ENCODE data around the gene MACROD2. TPM values are rescaled to one million over a fixed set of nuclear protein-coding genes. Genes with fewer than 3 reads are reported as not detected.

MACROD2 gene
- total RNA-seq, 1 donor from 2014 or later, result not detected

DNA sequence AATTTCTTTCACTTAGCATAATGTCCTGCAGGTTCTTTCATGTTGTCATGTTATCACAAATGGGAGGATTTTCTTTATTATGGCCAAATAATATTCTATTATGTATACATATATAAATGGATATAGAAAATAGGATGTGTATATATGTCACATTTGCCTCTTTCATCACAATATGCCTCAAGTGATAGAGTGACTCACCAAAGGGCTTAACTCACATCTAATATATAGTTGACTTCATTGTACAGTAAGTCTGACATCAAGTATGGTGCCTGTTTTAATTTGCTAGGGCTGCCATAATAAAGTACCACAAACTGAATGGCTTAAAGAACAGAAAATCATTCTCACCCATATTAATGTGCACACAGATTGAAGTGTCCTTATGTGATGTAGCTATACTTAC is 778.2 kb downstream of the MACROD2 start:
- Mint-ChIP-seq H3K36me3 (ENCODE audit: low read depth) (no peaks in the 10 kb centered on the region), H3K27ac (no peak overlapping the region), H3K27me3 (ENCODE audit: insufficient read depth) (no peaks in the 10 kb centered on the region), H3K4me3 (no peak overlapping the region), H3K4me1 (ENCODE audit: low read depth) (no peaks in the 10 kb centered on the region), H3K9me3 (peaks cover 14% of the 10 kb centered on the region)
- no peak for DNase-seq (ENCODE audit: low spot score)
- intact Hi-C loops (cut with micrococcal nuclease), result loop anchor here (10.0 kb wide), 1 partner anchor 49 kb away; no protein-coding TSS in a partner anchor

- no peak for DNase-seq (ENCODE audit: low spot score)
- no peaks in the 10 kb centered on the region for H3K4me1 Mint-ChIP-seq (ENCODE audit: low read depth)
- H3K27me3 Mint-ChIP-seq (ENCODE audit: insufficient read depth), result no peaks in the 10 kb centered on the region
- no peak overlapping the region for H3K27ac Mint-ChIP-seq
- intact Hi-C loops (cut with micrococcal nuclease), result loop anchor here (10.0 kb wide), 1 partner anchor 51 kb away; no protein-coding TSS in a partner anchor
- H3K9me3 Mint-ChIP-seq, result peaks cover 16% of the 10 kb centered on the region
- no peaks in the 10 kb centered on the region for H3K36me3 Mint-ChIP-seq (ENCODE audit: low read depth)
- no peak overlapping the region for H3K4me3 Mint-ChIP-seq
Observed at GRCh38 chr20:14775778-14776177, 780.5 kb downstream of the MACROD2 start.

DNA sequence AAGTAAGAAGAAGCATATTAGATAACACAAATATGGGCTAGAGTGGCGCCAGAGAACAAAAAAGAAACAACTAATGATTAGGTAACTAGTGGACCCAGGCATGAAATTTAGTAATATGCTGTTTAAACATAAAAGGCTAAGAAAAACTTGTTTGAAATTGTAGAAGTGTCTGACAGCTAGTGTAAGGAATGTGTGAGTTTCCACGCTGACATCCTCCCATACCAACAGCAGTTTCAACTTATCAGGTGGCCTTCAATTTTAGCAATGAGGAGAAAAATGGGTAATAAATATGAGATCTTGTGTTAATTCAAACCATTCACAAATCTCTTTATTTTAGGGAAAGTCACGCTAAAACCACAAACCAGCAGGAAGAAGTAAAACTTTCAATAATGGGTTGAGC is 782.3 kb downstream of the MACROD2 start:
- intact Hi-C loops (cut with micrococcal nuclease), result loop anchor here (10.0 kb wide), 1 partner anchor 53 kb away; no protein-coding TSS in a partner anchor
- no peak overlapping the region for H3K27ac Mint-ChIP-seq
- H3K9me3 Mint-ChIP-seq, result peaks cover 19% of the 10 kb centered on the region
- no peaks in the 10 kb centered on the region for H3K27me3 Mint-ChIP-seq (ENCODE audit: insufficient read depth)
- H3K4me1 Mint-ChIP-seq (ENCODE audit: low read depth), result no peaks in the 10 kb centered on the region
- H3K4me3 Mint-ChIP-seq, result no peak overlapping the region
- DNase-seq (ENCODE audit: low spot score), result no peak
- no peaks in the 10 kb centered on the region for H3K36me3 Mint-ChIP-seq (ENCODE audit: low read depth)

DNA sequence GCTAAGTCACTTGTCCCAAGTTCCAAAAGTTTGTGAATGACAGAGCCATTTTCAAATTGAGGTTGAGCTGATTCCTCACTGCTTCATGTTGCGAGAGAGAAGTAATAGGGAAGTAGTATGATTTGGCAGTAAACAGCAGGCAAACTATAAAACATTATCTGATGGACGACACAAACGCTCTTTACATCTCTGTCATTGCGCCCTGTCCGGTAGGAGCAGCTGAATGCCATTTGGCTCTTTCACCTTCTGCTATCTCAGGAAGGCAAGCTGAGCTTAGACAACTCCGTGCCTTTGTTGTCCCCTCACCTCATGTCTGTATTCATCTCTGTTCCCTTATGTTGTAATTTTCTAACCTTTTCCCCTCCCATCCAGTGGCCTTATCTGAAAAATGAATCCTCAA is 782.8 kb downstream of the MACROD2 start:
- H3K36me3 Mint-ChIP-seq (ENCODE audit: low read depth), result no peaks in the 10 kb centered on the region
- H3K4me3 Mint-ChIP-seq, result no peak overlapping the region
- H3K27me3 Mint-ChIP-seq (ENCODE audit: insufficient read depth), result no peaks in the 10 kb centered on the region
- no peak for DNase-seq (ENCODE audit: low spot score)
- H3K9me3 Mint-ChIP-seq, result peaks cover 21% of the 10 kb centered on the region
- no peak overlapping the region for H3K27ac Mint-ChIP-seq
- no peaks in the 10 kb centered on the region for H3K4me1 Mint-ChIP-seq (ENCODE audit: low read depth)
- intact Hi-C loops (cut with micrococcal nuclease), result loop anchor here (10.0 kb wide), 1 partner anchor 53 kb away; no protein-coding TSS in a partner anchor

DNA sequence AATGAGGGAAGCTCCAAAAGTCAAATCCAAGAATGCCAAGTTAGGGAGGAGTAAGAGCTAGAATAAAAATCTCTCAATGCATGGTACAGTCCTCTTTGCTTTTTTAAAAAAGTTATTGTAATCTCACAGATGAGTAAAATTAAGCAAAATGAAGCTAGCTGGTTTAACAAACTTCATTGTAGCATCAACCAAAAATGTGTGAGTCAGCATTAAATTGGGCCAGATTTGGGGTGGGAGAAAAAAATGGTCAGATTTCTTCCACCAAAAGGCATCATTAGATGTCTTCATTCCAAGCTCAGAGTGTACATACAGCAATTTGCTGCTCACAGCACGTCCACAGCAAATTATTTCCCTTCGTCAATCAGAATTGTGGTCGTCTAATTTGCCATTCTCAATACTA is 783.6 kb downstream of the MACROD2 start:
- DNase-seq (ENCODE audit: low spot score), result no peak
- Mint-ChIP-seq H3K4me1 (ENCODE audit: low read depth) (no peaks in the 10 kb centered on the region), H3K27me3 (ENCODE audit: insufficient read depth) (no peaks in the 10 kb centered on the region), H3K4me3 (no peak overlapping the region), H3K27ac (no peak overlapping the region), H3K9me3 (peaks cover 21% of the 10 kb centered on the region), H3K36me3 (ENCODE audit: low read depth) (no peaks in the 10 kb centered on the region)
- intact Hi-C loops (cut with micrococcal nuclease), result loop anchor here (10.0 kb wide), 1 partner anchor 54 kb away; no protein-coding TSS in a partner anchor

DNA sequence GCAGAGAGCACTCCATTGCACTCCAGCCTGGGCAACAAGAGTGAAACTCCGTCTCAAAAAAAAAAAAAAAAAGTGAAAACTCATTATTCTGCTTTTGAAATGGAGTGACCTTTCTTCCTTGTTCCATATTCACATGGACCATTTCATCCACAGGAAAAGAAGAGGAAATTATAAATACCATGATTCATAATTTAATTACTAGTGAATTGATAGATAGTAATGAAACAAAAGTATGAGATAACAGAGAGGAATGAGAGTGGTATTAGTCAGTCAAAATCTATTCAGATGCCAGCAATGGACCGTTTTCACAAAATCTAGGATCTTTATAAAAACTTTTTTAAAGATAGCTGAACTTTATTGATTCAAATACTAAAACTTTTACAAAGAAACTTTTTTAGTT is 785.2 kb downstream of the MACROD2 start:
- H3K27ac Mint-ChIP-seq, result no peak overlapping the region

DNA sequence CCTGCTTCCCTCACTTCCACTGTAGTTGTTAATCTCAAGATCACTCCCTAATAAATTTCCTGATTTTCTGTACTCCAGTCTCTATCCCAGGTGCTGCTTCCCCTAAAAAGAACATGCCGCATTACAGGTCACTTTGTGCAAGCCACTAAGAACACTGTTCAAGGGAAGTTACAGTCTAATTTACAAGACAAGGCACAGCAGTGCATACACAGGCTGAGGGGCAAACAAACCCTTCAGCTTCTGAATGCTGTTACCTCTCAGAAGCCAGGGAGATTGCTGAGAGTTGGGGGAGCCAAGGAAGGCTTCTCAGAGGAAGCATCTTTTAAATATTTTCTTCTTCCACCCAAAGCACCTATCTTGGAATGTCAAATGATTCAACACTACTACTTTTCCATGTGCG is 787.4 kb downstream of the MACROD2 start:
- H3K4me1 Mint-ChIP-seq (ENCODE audit: low read depth), result no peaks in the 10 kb centered on the region
- peaks cover 22% of the 10 kb centered on the region for H3K9me3 Mint-ChIP-seq
- DNase-seq (ENCODE audit: low spot score), result no peak
- no peaks in the 10 kb centered on the region for H3K36me3 Mint-ChIP-seq (ENCODE audit: low read depth)
- no peak overlapping the region for H3K27ac Mint-ChIP-seq
- intact Hi-C loops (cut with micrococcal nuclease), result no loop called here
- no peak overlapping the region for H3K4me3 Mint-ChIP-seq
- H3K27me3 Mint-ChIP-seq (ENCODE audit: insufficient read depth), result no peaks in the 10 kb centered on the region

More for the DNA sequence above, 785.2 kb downstream of the MACROD2 start:
- no peaks in the 10 kb centered on the region for H3K36me3 Mint-ChIP-seq (ENCODE audit: low read depth)
- H3K4me3 Mint-ChIP-seq, result no peak overlapping the region
- DNase-seq (ENCODE audit: low spot score), result no peak
- intact Hi-C loops (cut with micrococcal nuclease), result no loop called here
- H3K27me3 Mint-ChIP-seq (ENCODE audit: insufficient read depth), result no peaks in the 10 kb centered on the region
- H3K9me3 Mint-ChIP-seq, result peaks cover 21% of the 10 kb centered on the region
- no peaks in the 10 kb centered on the region for H3K4me1 Mint-ChIP-seq (ENCODE audit: low read depth)

DNA sequence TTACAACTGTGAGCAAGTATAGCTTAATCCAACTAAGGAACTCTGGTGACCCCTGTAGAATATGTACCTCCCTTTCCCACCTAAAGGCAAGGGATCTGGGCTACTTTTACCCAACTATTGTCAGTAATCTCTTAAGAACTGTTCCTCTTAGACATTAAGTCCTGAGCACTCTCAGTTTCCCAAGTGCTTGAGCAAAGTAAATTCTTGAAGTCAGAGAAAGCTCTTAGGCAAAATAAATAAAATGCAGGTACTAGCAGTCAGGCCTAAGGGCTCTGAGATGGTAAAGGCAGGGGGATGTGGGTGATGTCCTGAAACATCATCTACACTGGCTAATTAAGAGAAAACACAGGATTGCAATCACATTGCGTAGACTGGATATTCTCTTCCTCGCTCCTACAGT is 788.5 kb downstream of the MACROD2 start:
- H3K27me3 Mint-ChIP-seq (ENCODE audit: insufficient read depth), result no peaks in the 10 kb centered on the region
- no peaks in the 10 kb centered on the region for H3K36me3 Mint-ChIP-seq (ENCODE audit: low read depth)
- no peak for DNase-seq (ENCODE audit: low spot score)
- H3K4me1 Mint-ChIP-seq (ENCODE audit: low read depth), result no peaks in the 10 kb centered on the region
- intact Hi-C loops (cut with micrococcal nuclease), result no loop called here
- no peak overlapping the region for H3K4me3 Mint-ChIP-seq
- H3K27ac Mint-ChIP-seq, result no peak overlapping the region
- H3K9me3 Mint-ChIP-seq, result peaks cover 15% of the 10 kb centered on the region

GRCh38 chr20:14785065-14785743 is 789.9 kb downstream of the MACROD2 start:
- H3K27ac Mint-ChIP-seq, result no peak overlapping the region
- H3K4me3 Mint-ChIP-seq, result no peak overlapping the region
- no peaks in the 10 kb centered on the region for H3K36me3 Mint-ChIP-seq (ENCODE audit: low read depth)
- no peaks in the 10 kb centered on the region for H3K4me1 Mint-ChIP-seq (ENCODE audit: low read depth)
- H3K9me3 Mint-ChIP-seq, result peaks cover 15% of the 10 kb centered on the region
- DNase-seq (ENCODE audit: low spot score), result no peak
- H3K27me3 Mint-ChIP-seq (ENCODE audit: insufficient read depth), result no peaks in the 10 kb centered on the region
- intact Hi-C loops (cut with micrococcal nuclease), result no loop called here

DNA sequence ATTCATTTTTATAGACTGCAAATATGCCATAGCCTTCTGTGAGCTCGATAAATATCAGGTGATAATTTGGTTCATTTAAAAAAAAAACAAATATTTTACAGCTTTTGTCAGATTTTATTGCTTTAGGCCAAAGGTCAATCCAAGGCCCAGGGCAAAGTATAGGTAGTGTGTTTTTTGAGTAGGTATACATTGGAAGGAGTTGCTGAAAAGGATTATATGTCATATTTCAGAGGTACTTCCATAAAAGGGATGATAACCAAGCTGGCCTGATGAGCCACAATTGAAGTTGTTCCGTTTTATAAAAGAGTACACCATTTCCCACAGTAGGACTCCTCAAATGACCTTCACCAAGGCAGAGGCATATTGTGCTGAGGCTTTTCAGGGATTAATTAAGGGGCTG is 794.9 kb downstream of the MACROD2 start:
- H3K4me1 Mint-ChIP-seq (ENCODE audit: low read depth), result no peaks in the 10 kb centered on the region
- no peak for DNase-seq (ENCODE audit: low spot score)
- intact Hi-C loops (cut with micrococcal nuclease), result no loop called here
- no peak overlapping the region for H3K4me3 Mint-ChIP-seq
- no peak overlapping the region for H3K27ac Mint-ChIP-seq
- H3K9me3 Mint-ChIP-seq, result peaks cover 6% of the 10 kb centered on the region
- no peaks in the 10 kb centered on the region for H3K27me3 Mint-ChIP-seq (ENCODE audit: insufficient read depth)
- no peaks in the 10 kb centered on the region for H3K36me3 Mint-ChIP-seq (ENCODE audit: low read depth)

DNA sequence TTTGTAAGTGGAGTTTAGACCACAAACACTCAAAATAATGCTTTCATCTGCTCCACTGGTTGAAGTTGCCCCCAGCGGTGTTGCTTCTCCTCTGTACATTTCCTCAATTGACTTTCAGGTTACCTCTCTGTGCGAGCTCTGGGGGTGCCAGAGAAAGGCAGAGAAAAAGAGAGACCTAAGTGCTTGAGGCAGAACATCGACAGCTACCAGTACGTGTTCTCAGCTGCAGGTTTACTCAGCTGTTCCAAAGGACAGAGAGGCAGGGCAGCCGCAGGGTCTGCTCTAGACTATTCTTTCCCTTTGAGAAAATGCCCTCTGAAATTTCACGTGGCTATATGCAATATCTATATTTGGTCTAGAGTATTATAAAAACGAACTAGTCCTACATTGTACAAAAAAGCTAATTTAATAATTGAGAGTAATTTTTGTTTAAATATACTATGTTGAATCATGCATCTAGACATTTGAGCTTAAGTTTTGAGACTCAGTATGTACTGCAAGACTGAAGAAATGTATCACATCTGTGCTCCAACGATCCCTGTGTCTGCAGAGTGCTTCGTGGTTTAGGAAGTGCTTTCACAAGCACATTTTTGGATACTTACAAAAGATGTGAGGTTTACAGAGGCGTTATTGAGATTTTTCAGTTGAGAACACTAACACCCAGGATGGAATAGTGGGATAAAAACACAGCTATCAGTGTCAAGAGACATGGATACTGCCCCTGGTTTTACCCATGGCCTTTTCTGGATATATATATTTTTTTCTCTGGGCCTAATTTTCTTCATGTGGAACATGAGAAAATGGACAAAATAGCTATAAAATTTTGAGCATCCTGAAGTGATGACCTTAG is 795.7 kb downstream of the MACROD2 start:
- Mint-ChIP-seq H3K4me3 (no peak overlapping the region), H3K27me3 (ENCODE audit: insufficient read depth) (no peaks in the 10 kb centered on the region), H3K4me1 (ENCODE audit: low read depth) (no peaks in the 10 kb centered on the region), H3K9me3 (peaks cover 7% of the 10 kb centered on the region), H3K36me3 (ENCODE audit: low read depth) (no peaks in the 10 kb centered on the region), H3K27ac (no peak overlapping the region)
- DNase-seq (ENCODE audit: low spot score), result no peak
- intact Hi-C loops (cut with micrococcal nuclease), result no loop called here

GRCh38 chr20:14792915-14793314 is 797.6 kb downstream of the MACROD2 start:
- H3K36me3 Mint-ChIP-seq (ENCODE audit: low read depth), result no peaks in the 10 kb centered on the region
- DNase-seq (ENCODE audit: low spot score), result no peak
- H3K4me3 Mint-ChIP-seq, result no peak overlapping the region
- H3K9me3 Mint-ChIP-seq, result peaks cover 19% of the 10 kb centered on the region
- intact Hi-C loops (cut with micrococcal nuclease), result no loop called here
- no peak overlapping the region for H3K27ac Mint-ChIP-seq
- no peaks in the 10 kb centered on the region for H3K4me1 Mint-ChIP-seq (ENCODE audit: low read depth)
- no peaks in the 10 kb centered on the region for H3K27me3 Mint-ChIP-seq (ENCODE audit: insufficient read depth)

GRCh38 chr20:14799545-14800216 is 804.4 kb downstream of the MACROD2 start:
- H3K4me1 Mint-ChIP-seq (ENCODE audit: low read depth), result no peaks in the 10 kb centered on the region
- H3K9me3 Mint-ChIP-seq, result peaks cover 24% of the 10 kb centered on the region
- H3K36me3 Mint-ChIP-seq (ENCODE audit: low read depth), result no peaks in the 10 kb centered on the region
- H3K27me3 Mint-ChIP-seq (ENCODE audit: insufficient read depth), result no peaks in the 10 kb centered on the region
- DNase-seq (ENCODE audit: low spot score), result no peak
- no peak overlapping the region for H3K27ac Mint-ChIP-seq
- no peak overlapping the region for H3K4me3 Mint-ChIP-seq
- intact Hi-C loops (cut with micrococcal nuclease), result no loop called here
